Gastroesophageal sphincter (tissue), 4 donors: ENCODE results near the gene ADCY10. TPM values are rescaled to one million over a fixed set of nuclear protein-coding genes. Genes with fewer than 3 reads are reported as not detected.
"Not testable (repeated sequence)": the region's sequence is repeated elsewhere in the genome, so short reads cannot be mapped to it uniquely, and the experiment has no call there.

ENCODE experiments used
- ATAC-seq: fragments of 150-250 bp; one replicate; pipeline ENCODE4 v1.9.1; 2016; ENCODE audit warnings: mild to moderate bottlenecking, moderate library complexity
- H3K27ac ChIP-seq, 4 donors: fragments of 200-600 bp; sonication (generic) in 3 of 4; 1 replicate in 3 of 4; 2 replicates in 1 of 4; pipeline ENCODE4 v1.5.1; 2016 to 2019
- H3K27me3 ChIP-seq: fragments of 200-600 bp; sonication (generic); one replicate; pipeline ENCODE4 v1.5.1; 2019
- H3K36me3 ChIP-seq, 2 donors: fragments of 200-600 bp; sonication (generic); one replicate each; pipeline ENCODE4 v1.5.1; 2019; ENCODE audit warnings: control low read depth in 1 of 2
- H3K4me1 ChIP-seq, 3 donors: fragments of 200-600 bp; sonication (generic); 1 replicate in 2 of 3; 2 replicates in 1 of 3; pipeline ENCODE4 v1.5.1; 2016 to 2019; ENCODE audit warnings: control low read depth in 2 of 3
- H3K4me3 ChIP-seq, 2 donors: fragments of 200-600 bp; sonication (generic); one replicate each; pipeline ENCODE4 v1.5.1; 2019; ENCODE audit warnings: mild to moderate bottlenecking in 1 of 2, moderate library complexity in 1 of 2
- H3K9me3 ChIP-seq, 3 donors: fragments of 200-600 bp; sonication (generic); one replicate each; pipeline ENCODE4 v1.5.1; 2017 to 2019; ENCODE audit warnings: control low read depth in 2 of 3
- CTCF ChIP-seq, 4 experiments: fragments of 200-600 bp in 2 of 4; fragments of 450-650 bp in 2 of 4; sonication (generic) in 1 of 4; IDR thresholded peaks; one replicate each; pipeline ENCODE4 v1.5.1; 2017 to 2019; ENCODE audit warnings: antibody characterized with exemption in 4 of 4, mild to moderate bottlenecking in 2 of 4, moderate library complexity in 2 of 4
- EP300 ChIP-seq: sonication (generic); formaldehyde crosslinking; IDR thresholded peaks from one replicate; pipeline ENCODE4 v1.6.1; 2017; ENCODE audit warnings: antibody characterized with exemption, mild to moderate bottlenecking
- POLR2A ChIP-seq, 2 donors: fragments of 450-650 bp; IDR thresholded peaks; one replicate each; pipeline ENCODE4 v1.6.1; 2017; ENCODE audit warnings: antibody characterized with exemption in 2 of 2, mild to moderate bottlenecking in 2 of 2, moderate library complexity in 1 of 2
- POLR2AphosphoS5 ChIP-seq: sonication (generic); formaldehyde crosslinking; IDR thresholded peaks from one replicate; pipeline ENCODE4 v1.6.1; 2017; ENCODE audit warnings: antibody characterized with exemption
- WGBS, 2 donors: methylation state at CpG; one replicate each; pipeline ENCODE4 v1.1.5; 2018; ENCODE audit warnings: low coverage in 1 of 2; 5-methylcytosine and 5-hydroxymethylcytosine counted together
- total RNA-seq, 4 donors: library from RNA; depleted of rRNA; stranded (reverse); fragments of >200 nt; gene quantifications; one replicate each; pipeline ENCODE4 v1.1.0, GENCODE V29; 2016

The ADCY10 gene
- total RNA-seq, 4 donors from 2014 or later = 0.12 to 0.16 TPM; not detected in 2

- ATAC-seq = no peak
- no peaks in the 10 kb centered on the region for H3K36me3 ChIP-seq
These were observed 15.8 kb upstream of the ADCY10 start for GRCh38 chr1:167929725-167930124.

GRCh38 chr1:167928919-167929318 lies 15.0 kb upstream of the ADCY10 start:
- not testable (repeated sequence) for H3K27me3 ChIP-seq, ATAC-seq, H3K9me3 ChIP-seq, H3K4me3 ChIP-seq, H3K36me3 ChIP-seq, H3K27ac ChIP-seq
- H3K4me1 ChIP-seq = peaks cover 0 to 52% (median 7%) of the 10 kb centered on the region in 3 donors
- 95 to 96% methylated on average over 4 to 6 of the region's 9 CpGs for WGBS, 2 donors

More at GRCh38 chr1:167929725-167930124, 15.8 kb upstream of the ADCY10 start:
- Histone ChIP-seq H3K4me3 (no peak overlapping the region), H3K27me3 (no peaks in the 10 kb centered on the region), H3K27ac (no peak overlapping the region), H3K9me3 (no peaks in the 10 kb centered on the region), H3K4me1 (peaks cover 0 to 60% (median 7%) of the 10 kb centered on the region in 3 donors)
- TF ChIP-seq EP300 = no peak
- no peak for TF ChIP-seq POLR2A (IDR thresholded peaks at IDR 0.05)
- TF ChIP-seq CTCF (IDR thresholded peaks at IDR 0.05) = no peak
- no peak for TF ChIP-seq POLR2AphosphoS5
- 75 to 77% methylated on average over 1 of the region's 1 CpG for WGBS, 2 donors

GRCh38 chr1:167928457-167928852 lies 14.5 kb upstream of the ADCY10 start:
- TF ChIP-seq POLR2AphosphoS5 = no peak
- no peak for TF ChIP-seq EP300
- no peak for TF ChIP-seq CTCF (IDR thresholded peaks at IDR 0.05)
- no peak for TF ChIP-seq POLR2A (IDR thresholded peaks at IDR 0.05)
- Histone ChIP-seq H3K36me3 (no peaks in the 10 kb centered on the region), H3K27me3 (no peaks in the 10 kb centered on the region), H3K27ac (no peak overlapping the region), H3K4me1 (peaks cover 0 to 47% (median 3%) of the 10 kb centered on the region in 3 donors), H3K9me3 (no peaks in the 10 kb centered on the region), H3K4me3 (no peak overlapping the region)
- 60 to 76% methylated on average over 2 of the region's 2 CpGs for WGBS, 2 donors
- ATAC-seq = no peak

- 57 to 88% methylated on average over 4 of the region's 4 CpGs for WGBS, 2 donors
- no peak for ATAC-seq
- H3K36me3 ChIP-seq = no peaks in the 10 kb centered on the region
- H3K4me3 ChIP-seq = no peak overlapping the region
- no peak overlapping the region for H3K27ac ChIP-seq
- H3K4me1 ChIP-seq = peaks cover 0 to 41% (median 0%) of the 10 kb centered on the region in 3 donors
- TF ChIP-seq POLR2AphosphoS5 (no peak), EP300 (no peak), CTCF (IDR thresholded peaks at IDR 0.05) (no peak), POLR2A (IDR thresholded peaks at IDR 0.05) (no peak)
- H3K27me3 ChIP-seq = no peaks in the 10 kb centered on the region
- no peaks in the 10 kb centered on the region for H3K9me3 ChIP-seq
These were observed 13.3 kb upstream of the ADCY10 start for GRCh38 chr1:167927046-167927754.

GRCh38 chr1:167926486-167926997 lies 12.6 kb upstream of the ADCY10 start:
- WGBS, 2 donors = 70 to 80% methylated on average over 4 of the region's 6 CpGs
- H3K4me3 ChIP-seq = no peak overlapping the region
- no peaks in the 10 kb centered on the region for H3K9me3 ChIP-seq
- H3K27ac ChIP-seq = no peak overlapping the region
- peaks cover 0 to 41% (median 0%) of the 10 kb centered on the region in 3 donors for H3K4me1 ChIP-seq
- no peak for ATAC-seq
- H3K36me3 ChIP-seq = no peaks in the 10 kb centered on the region
- H3K27me3 ChIP-seq = no peaks in the 10 kb centered on the region
- TF ChIP-seq POLR2AphosphoS5 = no peak
- no peak for TF ChIP-seq CTCF (IDR thresholded peaks at IDR 0.05)
- TF ChIP-seq EP300 = no peak
- no peak for TF ChIP-seq POLR2A (IDR thresholded peaks at IDR 0.05)
